ENCODE measurements around the gene PLCH1. TPM values are rescaled to one million over a fixed set of nuclear protein-coding genes. Genes with fewer than 3 reads are reported as not detected.

Gene PLCH1
- total and polyA plus RNA-seq, 8 donors, result 0.91 to 4.4 (median 2.3) TPM

DNA sequence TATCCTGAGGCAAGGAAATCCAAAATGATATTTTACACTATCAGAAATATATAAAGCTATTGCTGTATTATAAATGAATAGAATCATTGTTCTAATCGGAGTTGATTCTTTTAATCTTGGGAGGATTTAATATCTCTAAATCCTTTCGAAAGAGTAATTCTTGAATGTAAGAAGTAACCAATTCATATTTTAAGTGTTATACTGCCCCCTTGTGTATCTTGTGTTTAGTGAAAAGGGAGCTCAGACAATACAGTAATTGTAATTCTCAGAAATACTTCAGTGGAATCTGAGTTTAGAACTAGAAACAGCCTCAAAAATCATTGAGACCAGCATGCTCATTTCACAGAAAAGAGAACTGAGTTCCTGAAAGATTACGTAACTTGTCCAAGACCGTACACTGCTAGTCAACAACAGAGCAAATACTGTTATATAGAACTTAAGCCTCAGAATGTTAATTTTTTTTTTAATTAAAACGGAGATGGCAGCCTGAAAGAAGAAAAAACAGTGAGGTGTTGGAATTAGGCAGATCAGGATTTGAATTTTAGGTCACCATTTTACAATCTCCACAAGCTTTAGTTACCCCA, 42.9 kb downstream of the PLCH1 start:
- H3K36me3 ChIP-seq, result no peaks in the 10 kb centered on the region
- H3K4me1 ChIP-seq, result no peaks in the 10 kb centered on the region
- no peak overlapping the region for H3K4me3 ChIP-seq
- 15 to 17% methylated on average over 5 of the region's 5 CpGs for WGBS, 2 donors
- intact Hi-C loops (cut with DNase I), result loop anchor here in 1 of 3 donors (10.0 kb wide), 2 partner anchors 317 to 347 kb away; no protein-coding TSS in a partner anchor
- H3K27ac ChIP-seq, result no peak overlapping the region
- H3K27me3 ChIP-seq, result no peaks in the 10 kb centered on the region
- ATAC-seq (peak; percentile 54 to 73 (median 70)), DNase-seq (no peak), FAIRE-seq (peak; percentile 94)
- no peaks in the 10 kb centered on the region for H3K9me3 ChIP-seq
- TF ChIP-seq CTCF (IDR thresholded peaks at IDR 0.05), result peak; percentile 52 to 76 (median 60)

DNA sequence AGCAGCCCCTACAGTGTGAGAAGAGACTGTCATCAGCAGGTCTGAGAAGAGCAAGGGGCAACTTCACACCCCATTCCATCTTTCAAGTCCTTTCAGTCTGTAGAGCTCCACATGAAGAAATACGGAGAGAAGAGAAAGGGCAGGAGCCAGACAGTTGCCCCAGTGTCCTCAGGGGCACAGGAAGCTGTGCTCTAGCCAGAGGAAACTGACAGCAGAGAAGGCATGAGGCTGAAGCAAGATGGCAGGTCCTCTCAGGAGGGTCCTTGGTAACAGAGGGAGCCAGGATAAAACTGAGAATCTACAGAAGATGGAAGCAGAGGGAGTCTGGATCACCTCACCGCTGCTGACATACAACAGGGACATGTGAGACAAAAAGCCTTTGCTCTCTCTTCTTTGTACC, 47.3 kb downstream of the PLCH1 start:
- no peak for ATAC-seq
- no peak for DNase-seq
- intact Hi-C loops (cut with DNase I), result loop anchor here in 1 of 3 donors (10.0 kb wide), 1 partner anchor 313 kb away; no protein-coding TSS in a partner anchor
- no peak for TF ChIP-seq CTCF (IDR thresholded peaks at IDR 0.05)
- Histone ChIP-seq H3K36me3 (no peaks in the 10 kb centered on the region), H3K4me1 (no peaks in the 10 kb centered on the region), H3K9me3 (no peaks in the 10 kb centered on the region), H3K27ac (no peak overlapping the region), H3K4me3 (no peak overlapping the region), H3K27me3 (no peaks in the 10 kb centered on the region)
- FAIRE-seq, result no peak
- 78 to 94% methylated on average over 2 of the region's 2 CpGs for WGBS, 2 donors

DNA sequence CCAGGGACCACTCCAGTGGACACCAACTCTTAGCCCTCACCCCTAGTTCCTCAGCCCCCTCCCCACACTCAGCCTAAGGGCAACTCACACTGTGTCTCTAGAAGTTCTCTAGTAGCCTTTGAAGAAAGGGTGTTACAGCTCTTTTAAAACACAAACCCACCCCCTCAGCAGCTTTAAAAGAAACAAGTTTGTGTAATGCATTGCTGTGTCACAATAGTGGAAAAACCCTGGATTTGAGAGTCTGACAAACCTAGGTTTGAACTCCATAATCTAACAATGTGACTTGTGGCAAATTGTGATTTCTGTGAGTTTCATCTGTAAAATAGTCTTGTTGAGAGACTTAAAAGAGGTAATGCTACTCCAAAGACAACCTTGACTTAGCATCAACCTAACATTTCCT, 54.0 kb downstream of the PLCH1 start:
- H3K27ac ChIP-seq, result no peak overlapping the region
- no peaks in the 10 kb centered on the region for H3K27me3 ChIP-seq
- DNase-seq (no peak), FAIRE-seq (no peak), ATAC-seq (no peak)
- H3K9me3 ChIP-seq, result no peaks in the 10 kb centered on the region
- TF ChIP-seq CTCF (IDR thresholded peaks at IDR 0.05), result no peak
- no peak overlapping the region for H3K4me3 ChIP-seq
- H3K4me1 ChIP-seq, result no peaks in the 10 kb centered on the region
- H3K36me3 ChIP-seq, result no peaks in the 10 kb centered on the region
- intact Hi-C loops (cut with DNase I), result loop anchor here in 1 of 3 donors (10.0 kb wide), 1 partner anchor 306 kb away; no protein-coding TSS in a partner anchor

DNA sequence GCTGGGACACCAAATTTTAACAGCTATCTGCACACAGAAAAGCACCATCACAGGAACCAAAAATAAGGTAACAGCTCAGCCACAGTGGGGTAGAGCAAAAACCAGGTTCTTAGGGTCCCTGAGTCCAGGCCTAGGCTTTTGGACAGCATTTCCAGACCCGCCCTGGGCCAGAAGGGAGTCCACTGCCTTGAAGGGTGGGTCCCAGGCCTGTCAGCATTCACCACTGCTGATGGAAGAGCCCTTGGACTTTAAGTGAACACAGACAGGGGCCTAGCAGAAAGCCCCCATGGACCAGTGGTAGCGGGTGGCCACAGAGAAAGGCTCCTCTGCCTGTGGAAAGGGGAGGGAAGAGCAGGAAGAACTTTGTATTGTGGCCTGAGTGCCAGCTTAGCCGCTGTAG, 56.4 kb downstream of the PLCH1 start:
- no peaks in the 10 kb centered on the region for H3K27me3 ChIP-seq
- H3K36me3 ChIP-seq, result no peaks in the 10 kb centered on the region
- ATAC-seq (no peak), DNase-seq (no peak), FAIRE-seq (no peak)
- H3K27ac ChIP-seq, result no peak overlapping the region
- WGBS, 2 donors, result 94 to 95% methylated on average over 3 of the region's 3 CpGs
- intact Hi-C loops (cut with DNase I), result no loop called here
- no peak overlapping the region for H3K4me3 ChIP-seq
- H3K9me3 ChIP-seq, result no peaks in the 10 kb centered on the region
- no peak for TF ChIP-seq CTCF (IDR thresholded peaks at IDR 0.05)
- no peaks in the 10 kb centered on the region for H3K4me1 ChIP-seq

DNA sequence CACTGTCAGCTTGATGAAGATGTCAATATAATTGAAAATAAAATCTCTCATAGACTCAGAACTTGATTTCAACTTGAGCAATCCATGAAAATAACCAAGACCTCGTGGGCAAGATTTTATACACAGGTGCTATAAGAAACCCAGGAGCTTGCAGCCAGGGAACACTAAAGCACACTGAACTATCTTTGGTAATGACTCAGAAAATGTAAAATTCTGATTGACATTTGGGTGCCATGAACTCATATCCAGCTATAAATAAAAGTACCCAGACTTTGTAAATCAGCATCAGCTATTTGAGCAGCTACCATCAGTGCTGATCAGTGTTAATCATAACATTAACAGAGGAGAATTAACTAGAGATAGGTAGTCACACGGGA, 61.5 kb downstream of the PLCH1 start:
- DNase-seq (no peak), FAIRE-seq (no peak), ATAC-seq (no peak)
- H3K4me3 ChIP-seq, result no peak overlapping the region
- no peaks in the 10 kb centered on the region for H3K27me3 ChIP-seq
- H3K27ac ChIP-seq, result no peak overlapping the region
- no peaks in the 10 kb centered on the region for H3K4me1 ChIP-seq
- H3K36me3 ChIP-seq, result no peaks in the 10 kb centered on the region
- intact Hi-C loops (cut with DNase I), result no loop called here
- TF ChIP-seq CTCF (IDR thresholded peaks at IDR 0.05), result no peak
- WGBS, 2 donors, result 49 to 61% methylated on average over 2 of the region's 2 CpGs
- H3K9me3 ChIP-seq, result no peaks in the 10 kb centered on the region

All from pancreas (tissue), 10 donors.